ENCODE results near the gene COBLL1.
A peak's percentile ranks its signal among the peaks of the same experiment; 100 is the strongest.

Gene COBLL1

GRCh38 chr2:164785457-164785856, 56.2 kb downstream of the COBLL1 start:
- DNase-seq = no peak

- no peak for DNase-seq
Measured at GRCh38 chr2:164784376-164784775, 57.2 kb downstream of the COBLL1 start.

GRCh38 chr2:164782323-164782722, 59.3 kb downstream of the COBLL1 start:
- DNase-seq = no peak

GRCh38 chr2:164781394-164781793, 60.2 kb downstream of the COBLL1 start:
- no peak for DNase-seq

GRCh38 chr2:164780611-164781178, 60.9 kb downstream of the COBLL1 start:
- no peak for DNase-seq

GRCh38 chr2:164779383-164780057, 62.1 kb downstream of the COBLL1 start:
- DNase-seq = no peak

GRCh38 chr2:164778723-164779122, 62.9 kb downstream of the COBLL1 start:
- DNase-seq = no peak

- no peak for DNase-seq
Measured at GRCh38 chr2:164777847-164778461, 63.7 kb downstream of the COBLL1 start.

- no peak for DNase-seq
Measured at GRCh38 chr2:164773635-164774034, 68.0 kb downstream of the COBLL1 start.

GRCh38 chr2:164773091-164773490, 68.5 kb downstream of the COBLL1 start:
- DNase-seq = no peak

- DNase-seq = no peak
Measured at GRCh38 chr2:164771897-164772296, 69.7 kb downstream of the COBLL1 start.

- no peak for DNase-seq
Measured at GRCh38 chr2:164770421-164770916, 71.2 kb downstream of the COBLL1 start.

- no peak for DNase-seq
Measured at GRCh38 chr2:164766954-164767320, 74.7 kb downstream of the COBLL1 start.

- no peak for DNase-seq
Measured at GRCh38 chr2:164766216-164766953, 75.2 kb downstream of the COBLL1 start.

GRCh38 chr2:164764996-164765395, 76.6 kb downstream of the COBLL1 start:
- DNase-seq = no peak

- no peak for DNase-seq
Measured at GRCh38 chr2:164764474-164764873, 77.1 kb downstream of the COBLL1 start.

GRCh38 chr2:164763431-164763830, 78.2 kb downstream of the COBLL1 start:
- DNase-seq = no peak

GRCh38 chr2:164761737-164762460, 79.7 kb downstream of the COBLL1 start:
- DNase-seq = no peak

- peak; percentile 27 for DNase-seq
Measured at GRCh38 chr2:164761201-164761600, 80.4 kb downstream of the COBLL1 start.

- DNase-seq = no peak
Measured at GRCh38 chr2:164760179-164760578, 81.4 kb downstream of the COBLL1 start.

- no peak for DNase-seq
Measured at GRCh38 chr2:164757934-164758695, 83.5 kb downstream of the COBLL1 start.

GRCh38 chr2:164756773-164757172, 84.8 kb downstream of the COBLL1 start:
- DNase-seq = no peak
